Activated naive CD8-positive, alpha-beta T cell (primary cell): Measurements from ENCODE around the gene BCKDHB.

ENCODE experiments used
- H3K27ac Mint-ChIP-seq: one replicate; pipeline ENCODE4 v1.8.0; 2021; ENCODE audit warnings: mixed read lengths
- H3K27me3 Mint-ChIP-seq: one replicate; pipeline ENCODE4 v1.8.0; 2021; ENCODE audit warnings: mixed read lengths
- H3K36me3 Mint-ChIP-seq: one replicate; pipeline ENCODE4 v1.8.0; 2021; ENCODE audit warnings: mixed read lengths
- H3K4me1 Mint-ChIP-seq: one replicate; pipeline ENCODE4 v1.8.0; 2021; ENCODE audit warnings: low read depth, mixed read lengths
- H3K4me3 Mint-ChIP-seq: one replicate; pipeline ENCODE4 v1.8.0; 2021; ENCODE audit warnings: mild to moderate bottlenecking, mixed read lengths
- H3K9me3 Mint-ChIP-seq: one replicate; pipeline ENCODE4 v1.8.0; 2021; ENCODE audit warnings: low read depth, mixed read lengths

BCKDHB gene

DNA sequence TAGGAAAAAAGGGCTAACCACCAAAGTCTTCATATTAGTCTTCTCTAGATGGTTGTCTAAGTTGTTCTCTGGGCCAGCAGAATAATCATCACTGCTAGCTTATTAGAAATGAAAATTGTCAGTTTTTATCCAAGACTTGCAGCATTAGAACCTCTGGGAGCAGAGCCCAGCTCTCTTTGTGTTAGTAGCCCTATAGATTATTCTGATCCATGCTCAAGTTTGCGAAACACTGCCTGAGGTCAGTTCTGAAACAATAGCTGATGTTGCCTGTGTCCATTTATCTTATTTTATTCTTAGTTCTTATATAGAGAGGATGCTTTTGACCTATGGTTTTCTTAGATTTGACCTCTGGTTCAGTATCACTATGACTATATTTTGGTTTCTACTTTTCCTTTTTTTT lies 66.9 kb downstream of the BCKDHB start:
- H3K27me3 Mint-ChIP-seq: no peaks in the 10 kb centered on the region
- H3K4me1 Mint-ChIP-seq: no peaks in the 10 kb centered on the region
- H3K4me3 Mint-ChIP-seq: no peak overlapping the region
- no peaks in the 10 kb centered on the region for H3K9me3 Mint-ChIP-seq
- no peak overlapping the region for H3K27ac Mint-ChIP-seq
- peaks cover 25% of the 10 kb centered on the region for H3K36me3 Mint-ChIP-seq

DNA sequence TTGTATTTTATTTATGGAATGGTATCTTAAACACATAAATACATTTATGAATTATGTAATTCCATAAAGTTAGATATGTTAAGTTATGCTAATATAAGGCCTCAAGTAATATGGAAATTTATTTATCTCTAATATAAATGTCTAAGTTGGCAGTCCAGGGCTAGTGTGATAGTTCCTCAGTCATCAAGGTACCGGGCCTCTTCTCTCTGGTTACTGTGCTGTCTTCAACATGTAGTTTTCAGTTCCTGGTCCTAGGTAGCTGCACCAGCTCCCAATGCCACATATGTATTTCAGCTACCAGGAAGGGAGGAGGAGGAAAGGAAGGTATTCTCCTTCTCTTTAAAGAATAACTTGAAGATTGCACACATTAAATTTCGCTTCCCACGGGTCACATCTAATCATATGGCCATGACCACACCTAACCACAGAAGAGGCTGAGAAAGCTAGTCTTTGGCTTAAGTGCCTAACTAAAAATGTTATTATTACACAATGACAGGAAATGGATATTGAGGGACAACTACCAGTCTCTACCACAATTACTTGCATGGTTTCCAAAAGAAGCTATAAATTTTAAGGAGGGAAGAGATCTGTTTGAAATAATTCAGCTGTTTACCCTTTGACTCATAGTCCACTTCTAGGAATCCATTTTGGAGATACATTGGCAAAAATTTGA lies 68.6 kb downstream of the BCKDHB start:
- H3K9me3 Mint-ChIP-seq: no peaks in the 10 kb centered on the region
- H3K27ac Mint-ChIP-seq: no peak overlapping the region
- H3K4me3 Mint-ChIP-seq: no peak overlapping the region
- no peaks in the 10 kb centered on the region for H3K27me3 Mint-ChIP-seq
- no peaks in the 10 kb centered on the region for H3K4me1 Mint-ChIP-seq
- H3K36me3 Mint-ChIP-seq: peaks cover 23% of the 10 kb centered on the region

DNA sequence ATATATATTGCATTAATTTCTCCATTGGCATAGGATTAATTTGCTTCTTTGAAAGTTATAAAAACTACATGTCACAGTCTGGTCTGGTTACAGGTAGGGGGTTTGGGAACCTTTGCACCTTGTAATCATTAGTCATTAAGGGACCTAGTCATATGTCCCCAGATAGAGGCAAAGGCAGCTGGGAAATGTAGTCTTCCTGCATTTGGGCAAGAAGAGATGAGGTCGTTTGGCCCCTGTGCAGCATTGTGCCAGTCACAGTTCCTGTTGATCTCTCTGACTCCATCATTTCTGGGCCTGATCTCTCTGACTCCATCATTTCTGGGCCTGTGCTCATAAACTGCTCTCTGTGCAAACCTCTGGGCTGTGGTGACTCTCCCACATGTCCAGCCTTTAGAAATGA lies 73.2 kb downstream of the BCKDHB start:
- peaks cover 19% of the 10 kb centered on the region for H3K36me3 Mint-ChIP-seq
- no peak overlapping the region for H3K27ac Mint-ChIP-seq

DNA sequence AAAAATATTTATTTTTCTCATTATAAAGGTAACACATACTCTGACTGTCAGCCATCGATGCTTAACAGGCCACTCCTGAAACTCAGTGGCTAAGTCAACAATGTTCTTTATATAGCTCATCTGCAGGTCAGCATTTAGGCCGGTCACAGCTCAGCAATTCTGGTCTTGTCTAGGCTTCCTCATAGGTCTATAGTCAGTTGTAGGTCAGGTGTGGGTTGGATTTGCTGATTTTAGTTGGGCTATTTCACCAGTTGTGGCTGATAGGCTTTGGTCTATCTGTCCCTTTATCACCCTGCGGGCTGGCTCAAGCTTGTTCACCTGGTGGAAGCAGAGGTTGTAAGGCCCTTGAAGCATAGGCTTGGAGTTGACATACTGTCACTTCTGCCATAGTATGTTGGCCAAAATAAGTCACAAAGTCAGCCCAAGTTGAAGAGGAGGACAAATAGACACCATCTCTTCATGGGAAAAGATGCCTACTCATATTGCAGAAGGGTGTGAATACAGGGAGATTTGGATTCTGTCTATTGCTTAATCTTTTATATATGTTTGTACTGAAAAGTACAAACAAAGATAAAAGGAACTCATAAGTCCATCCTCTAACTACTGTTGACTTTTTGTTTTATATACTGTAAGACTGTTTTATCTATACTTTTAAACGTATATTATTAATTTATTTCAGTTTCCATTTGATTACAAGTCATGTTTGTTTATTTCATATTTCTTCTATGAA lies 75.0 kb downstream of the BCKDHB start:
- Mint-ChIP-seq H3K27me3 (no peaks in the 10 kb centered on the region), H3K4me1 (no peaks in the 10 kb centered on the region), H3K27ac (no peak overlapping the region), H3K4me3 (no peak overlapping the region), H3K36me3 (peaks cover 23% of the 10 kb centered on the region), H3K9me3 (peaks cover 5% of the 10 kb centered on the region)

More for the DNA sequence above, 73.2 kb downstream of the BCKDHB start:
- Mint-ChIP-seq H3K4me1 (no peaks in the 10 kb centered on the region), H3K4me3 (no peak overlapping the region), H3K27me3 (no peaks in the 10 kb centered on the region), H3K9me3 (peaks cover 5% of the 10 kb centered on the region)

DNA sequence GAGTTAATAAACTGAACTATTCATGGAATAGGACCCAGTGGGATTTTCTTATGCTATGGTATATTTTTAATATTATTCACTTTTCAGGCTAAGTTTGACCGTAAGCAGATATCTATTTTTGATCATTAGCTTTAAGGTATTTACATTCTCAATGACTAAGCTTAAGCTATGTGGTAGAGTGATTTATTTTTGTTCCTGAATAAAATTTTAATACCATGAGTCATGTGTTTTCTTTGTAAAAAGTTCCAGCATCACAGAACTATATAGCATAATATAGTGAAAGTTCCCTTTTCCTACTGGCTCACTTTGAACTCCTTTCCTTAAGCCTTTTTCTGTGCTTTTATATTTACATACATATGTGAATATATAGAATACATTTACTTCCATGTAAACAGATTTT lies 75.8 kb downstream of the BCKDHB start:
- H3K4me3 Mint-ChIP-seq: no peak overlapping the region
- no peaks in the 10 kb centered on the region for H3K27me3 Mint-ChIP-seq
- no peak overlapping the region for H3K27ac Mint-ChIP-seq
- H3K36me3 Mint-ChIP-seq: peaks cover 21% of the 10 kb centered on the region
- no peaks in the 10 kb centered on the region for H3K4me1 Mint-ChIP-seq
- H3K9me3 Mint-ChIP-seq: peaks cover 5% of the 10 kb centered on the region

DNA sequence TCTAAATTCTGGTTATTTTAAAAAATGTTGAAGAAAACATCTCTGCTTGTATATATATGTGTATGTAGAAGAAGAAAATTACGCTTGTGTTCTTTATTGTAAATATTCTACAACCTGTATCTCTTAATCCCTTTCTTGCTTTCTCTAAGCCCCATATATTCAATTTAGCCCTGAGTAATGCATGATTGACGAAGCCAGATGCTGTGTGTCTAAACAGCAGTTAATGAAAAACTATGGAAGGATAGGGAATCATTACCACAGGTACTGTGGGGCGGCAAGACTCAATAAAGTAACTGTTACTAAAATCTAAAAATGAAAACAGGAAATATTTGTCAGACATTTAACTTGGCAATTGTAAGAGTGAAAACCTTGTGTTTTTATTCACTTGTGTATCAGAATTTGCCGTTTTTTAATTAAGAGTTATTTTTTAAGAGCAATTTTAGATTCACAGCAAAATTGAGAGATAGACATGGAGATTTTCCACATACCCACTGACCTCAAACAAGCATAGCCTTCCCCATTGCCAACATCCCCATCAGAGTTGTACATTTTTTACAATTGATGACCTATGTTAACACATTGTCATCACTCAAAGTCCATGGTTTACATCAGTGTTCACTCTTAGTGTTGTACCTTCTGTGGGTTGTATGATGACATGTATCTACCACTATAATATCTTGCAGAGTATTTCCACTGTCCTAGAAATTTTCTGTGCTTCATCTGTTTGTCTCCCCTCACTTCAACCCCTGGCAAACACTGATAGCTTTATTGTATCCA lies 76.7 kb downstream of the BCKDHB start:
- H3K27me3 Mint-ChIP-seq: no peaks in the 10 kb centered on the region

DNA sequence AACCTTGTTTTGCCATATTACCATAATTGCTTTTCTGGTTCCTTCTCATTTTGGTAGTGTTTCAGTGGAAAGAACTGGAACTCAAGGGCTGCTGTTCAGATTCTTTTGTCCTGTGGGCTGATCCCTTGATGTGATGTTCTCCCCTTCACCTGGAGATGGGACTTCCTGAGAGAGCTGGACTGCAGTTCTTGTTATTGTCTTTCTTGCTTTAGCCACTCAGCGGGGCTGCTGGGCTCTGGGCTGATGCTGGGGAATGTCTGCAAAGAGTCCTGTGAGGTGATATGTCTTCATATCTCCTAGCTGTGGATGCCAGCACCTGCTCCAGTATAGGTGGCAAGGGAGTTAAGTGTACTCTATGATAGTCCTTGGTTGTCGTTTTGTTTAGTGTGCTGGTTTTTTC lies 79.0 kb downstream of the BCKDHB start:
- peaks cover 18% of the 10 kb centered on the region for H3K36me3 Mint-ChIP-seq
- H3K4me3 Mint-ChIP-seq: no peak overlapping the region
- no peaks in the 10 kb centered on the region for H3K4me1 Mint-ChIP-seq
- peaks cover 5% of the 10 kb centered on the region for H3K9me3 Mint-ChIP-seq
- H3K27me3 Mint-ChIP-seq: no peaks in the 10 kb centered on the region
- no peak overlapping the region for H3K27ac Mint-ChIP-seq

More for the DNA sequence above, 76.7 kb downstream of the BCKDHB start:
- Mint-ChIP-seq H3K9me3 (peaks cover 5% of the 10 kb centered on the region), H3K27ac (no peak overlapping the region), H3K4me3 (no peak overlapping the region), H3K4me1 (no peaks in the 10 kb centered on the region), H3K36me3 (peaks cover 18% of the 10 kb centered on the region)

DNA sequence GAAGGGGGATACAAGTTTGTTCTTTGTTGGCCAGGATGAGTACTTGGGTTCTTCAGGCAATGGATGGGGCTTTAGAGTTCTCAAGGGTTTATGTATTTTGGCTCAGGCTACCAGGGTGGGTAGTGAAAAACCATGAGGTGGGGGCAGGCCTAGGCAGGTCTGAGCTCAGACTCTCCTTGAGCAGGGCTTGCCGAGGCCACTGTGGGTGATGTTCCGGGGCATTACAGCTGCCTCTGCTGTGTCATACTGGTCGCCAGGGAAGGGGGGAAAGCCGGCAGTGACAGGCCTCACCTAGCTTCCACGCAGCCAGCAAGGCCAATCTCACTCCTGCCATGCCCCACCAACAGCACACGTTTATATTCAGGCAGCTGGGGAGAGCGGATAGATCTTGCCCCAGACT lies 79.6 kb downstream of the BCKDHB start:
- Mint-ChIP-seq H3K4me3 (no peak overlapping the region), H3K36me3 (peaks cover 18% of the 10 kb centered on the region), H3K27me3 (no peaks in the 10 kb centered on the region), H3K27ac (no peak overlapping the region), H3K4me1 (no peaks in the 10 kb centered on the region), H3K9me3 (peaks cover 5% of the 10 kb centered on the region)

DNA sequence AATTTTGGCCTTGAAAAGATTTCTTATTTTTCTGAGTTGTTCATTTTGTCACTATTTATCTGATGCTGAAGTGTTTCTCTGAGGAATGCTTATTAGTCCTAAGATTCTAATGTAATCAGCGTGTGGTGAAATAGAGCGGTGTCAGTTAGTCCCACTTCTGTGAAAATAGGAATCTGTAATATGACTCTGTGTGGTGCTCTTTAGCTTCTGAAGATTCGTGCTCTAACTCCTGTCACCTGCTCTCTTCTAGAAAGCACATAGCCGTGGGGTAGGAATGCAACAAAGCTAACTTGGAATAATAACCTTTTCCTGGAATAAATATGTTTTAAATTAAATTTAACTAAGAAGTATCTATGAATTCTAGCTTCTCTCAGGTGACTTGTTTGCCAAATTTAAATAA lies 90.4 kb downstream of the BCKDHB start:
- Mint-ChIP-seq H3K27ac (no peak overlapping the region), H3K36me3 (peaks cover 18% of the 10 kb centered on the region), H3K27me3 (no peaks in the 10 kb centered on the region), H3K4me3 (no peak overlapping the region), H3K9me3 (no peaks in the 10 kb centered on the region), H3K4me1 (no peaks in the 10 kb centered on the region)

DNA sequence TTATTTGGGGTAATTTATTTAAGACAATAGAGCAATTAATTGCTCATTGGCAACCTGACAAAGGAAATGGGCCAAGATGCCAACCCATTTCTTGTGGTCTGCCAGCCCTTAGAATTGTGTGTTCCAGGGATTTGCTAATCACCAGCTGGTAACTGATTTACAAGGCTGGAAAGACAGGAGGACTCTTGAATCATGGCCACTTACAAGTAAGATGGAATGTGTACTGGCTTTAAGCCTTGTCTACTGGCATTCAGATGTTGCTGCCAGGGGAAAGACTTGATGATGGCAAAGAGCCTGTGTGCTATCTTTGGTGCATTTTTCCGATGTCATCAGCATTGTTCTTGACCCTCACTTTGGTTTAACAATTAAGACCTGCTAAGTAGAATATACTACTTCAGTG lies 91.0 kb downstream of the BCKDHB start:
- Mint-ChIP-seq H3K27ac (no peak overlapping the region), H3K4me1 (no peaks in the 10 kb centered on the region), H3K4me3 (no peak overlapping the region)

DNA sequence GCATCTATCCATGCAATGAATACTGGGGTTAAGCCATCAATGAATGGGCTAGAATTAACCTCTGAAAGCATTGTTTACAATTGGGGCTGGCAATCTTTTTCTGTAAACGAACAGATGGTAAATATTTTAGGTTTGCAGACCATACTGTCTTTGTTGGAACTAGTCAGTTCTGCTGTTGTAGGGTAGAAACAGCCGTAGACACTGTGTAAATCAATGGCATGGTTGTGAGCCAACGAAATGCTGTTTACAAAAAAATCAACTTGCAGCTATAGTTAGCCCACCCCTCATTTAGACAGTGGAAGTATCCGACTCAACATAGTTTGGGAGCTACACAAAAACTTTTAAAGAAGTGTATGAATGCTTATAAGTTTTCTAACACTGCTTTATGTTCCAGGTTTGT lies 91.5 kb downstream of the BCKDHB start:
- no peaks in the 10 kb centered on the region for H3K4me1 Mint-ChIP-seq
- H3K27me3 Mint-ChIP-seq: no peaks in the 10 kb centered on the region
- H3K4me3 Mint-ChIP-seq: no peak overlapping the region
- peaks cover 23% of the 10 kb centered on the region for H3K36me3 Mint-ChIP-seq
- H3K9me3 Mint-ChIP-seq: no peaks in the 10 kb centered on the region
- no peak overlapping the region for H3K27ac Mint-ChIP-seq

More for the DNA sequence above, 91.0 kb downstream of the BCKDHB start:
- Mint-ChIP-seq H3K9me3 (no peaks in the 10 kb centered on the region), H3K27me3 (no peaks in the 10 kb centered on the region), H3K36me3 (peaks cover 20% of the 10 kb centered on the region)

DNA sequence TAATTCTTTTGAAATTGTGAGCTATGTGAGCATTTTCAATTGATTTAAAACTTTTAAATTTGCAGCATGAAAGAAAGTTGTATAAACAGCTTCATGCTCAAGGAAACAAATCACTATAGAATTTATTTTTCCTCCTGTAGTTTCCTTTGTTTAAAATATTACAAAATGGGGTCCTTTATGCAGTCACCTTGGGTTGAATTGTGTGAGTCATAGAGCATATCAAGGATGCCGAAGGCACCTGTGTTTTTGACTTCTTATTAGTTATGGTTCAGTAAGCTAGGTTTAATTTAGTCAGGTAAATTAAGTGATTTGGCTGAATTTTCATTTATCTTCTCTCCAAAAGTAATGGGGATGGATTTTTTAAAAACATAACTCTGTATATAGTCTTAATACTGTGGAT lies 96.8 kb downstream of the BCKDHB start:
- Mint-ChIP-seq H3K4me3 (no peak overlapping the region), H3K27me3 (no peaks in the 10 kb centered on the region), H3K9me3 (no peaks in the 10 kb centered on the region), H3K27ac (no peak overlapping the region), H3K4me1 (no peaks in the 10 kb centered on the region), H3K36me3 (peaks cover 15% of the 10 kb centered on the region)

DNA sequence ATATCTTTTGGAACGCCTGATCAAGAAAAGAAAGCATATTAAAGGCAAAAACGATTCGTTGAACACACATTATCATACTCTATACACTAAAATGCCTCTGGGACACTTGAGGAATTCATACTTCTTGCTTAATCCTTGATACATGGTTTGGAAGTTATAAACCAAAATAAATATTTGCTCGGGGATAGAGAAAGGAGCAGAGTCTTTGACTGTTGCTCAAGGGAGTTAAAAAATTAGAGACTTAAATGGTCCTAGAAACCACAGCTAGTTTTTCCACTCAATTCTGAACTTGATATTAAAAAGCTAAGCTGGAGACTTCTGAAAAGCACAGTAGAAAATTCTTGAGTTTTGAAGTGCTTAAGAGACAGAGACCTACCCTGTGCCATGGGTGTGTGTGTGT lies 98.9 kb downstream of the BCKDHB start:
- no peaks in the 10 kb centered on the region for H3K9me3 Mint-ChIP-seq
- H3K4me1 Mint-ChIP-seq: no peaks in the 10 kb centered on the region
- H3K27me3 Mint-ChIP-seq: no peaks in the 10 kb centered on the region
- no peak overlapping the region for H3K27ac Mint-ChIP-seq
- no peak overlapping the region for H3K4me3 Mint-ChIP-seq
- H3K36me3 Mint-ChIP-seq: peaks cover 19% of the 10 kb centered on the region

DNA sequence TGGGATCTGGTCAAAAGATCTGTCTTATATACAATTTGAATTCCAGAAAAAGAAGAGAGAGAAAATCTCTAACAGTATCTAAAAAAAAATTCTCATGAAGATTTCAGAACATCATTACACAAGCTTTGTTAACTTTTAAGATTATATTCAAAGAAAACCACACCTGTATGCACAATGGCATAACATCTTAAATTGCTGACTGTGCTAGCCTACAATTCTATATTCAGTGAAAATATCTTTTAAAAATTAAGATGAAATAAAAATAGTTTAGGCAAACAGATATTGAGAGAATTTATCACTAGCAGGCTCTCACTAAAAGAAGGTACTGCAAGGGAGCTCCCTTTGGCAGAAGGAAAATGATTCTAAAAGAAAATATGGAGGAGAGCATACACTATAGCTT lies 100.3 kb downstream of the BCKDHB start:
- no peaks in the 10 kb centered on the region for H3K9me3 Mint-ChIP-seq

DNA sequence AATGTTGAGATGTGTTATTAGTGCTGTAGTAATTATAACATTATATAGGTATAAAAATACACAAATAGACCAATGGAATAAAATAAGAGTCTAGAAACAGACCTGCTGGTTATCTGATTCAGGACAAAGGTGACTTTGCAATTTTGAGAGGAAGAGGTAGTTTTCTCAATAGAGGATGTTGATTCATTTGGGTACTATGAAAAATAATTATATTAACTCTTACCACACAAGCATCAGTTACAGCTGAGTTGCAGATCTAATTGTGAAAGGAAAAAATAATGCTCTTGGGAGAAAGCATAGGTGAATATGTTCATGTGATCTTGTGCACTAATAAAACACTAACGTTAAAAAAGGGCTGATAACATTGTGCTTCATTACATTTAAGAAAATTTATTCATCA lies 103.0 kb downstream of the BCKDHB start:
- H3K27me3 Mint-ChIP-seq: no peaks in the 10 kb centered on the region
- no peak overlapping the region for H3K4me3 Mint-ChIP-seq
- peaks cover 4% of the 10 kb centered on the region for H3K36me3 Mint-ChIP-seq
- H3K9me3 Mint-ChIP-seq: no peaks in the 10 kb centered on the region
- no peaks in the 10 kb centered on the region for H3K4me1 Mint-ChIP-seq
- H3K27ac Mint-ChIP-seq: no peak overlapping the region

More for the DNA sequence above, 100.3 kb downstream of the BCKDHB start:
- Mint-ChIP-seq H3K27me3 (no peaks in the 10 kb centered on the region), H3K36me3 (peaks cover 12% of the 10 kb centered on the region), H3K27ac (no peak overlapping the region), H3K4me1 (no peaks in the 10 kb centered on the region), H3K4me3 (no peak overlapping the region)
